Stomach smooth muscle (tissue), 2 donors: ENCODE results near the gene RGS16.

Experiments used
- H3K27ac ChIP-seq: one replicate; pipeline ENCODE4 v1.7.0; 2013; ENCODE audit warnings: mild to moderate bottlenecking, low read length, inconsistent platforms
- H3K27me3 ChIP-seq, 2 donors: one replicate each; pipeline ENCODE4 v1.7.0; 2013; ENCODE audit warnings: low read length in 2 of 2; ENCODE audit not compliant: insufficient read depth in 2 of 2, control insufficient read depth in 1 of 2
- H3K36me3 ChIP-seq, 2 donors: one replicate each; pipeline ENCODE4 v1.7.0; 2013; ENCODE audit warnings: low read length in 2 of 2; ENCODE audit not compliant: control insufficient read depth in 2 of 2, insufficient read depth in 2 of 2
- H3K4me1 ChIP-seq: one replicate; pipeline ENCODE4 v1.7.0; 2013; ENCODE audit warnings: low read length; ENCODE audit not compliant: control insufficient read depth, insufficient read depth
- H3K4me3 ChIP-seq, 2 donors: one replicate each; pipeline ENCODE4 v1.7.0; 2013; ENCODE audit warnings: low read length in 2 of 2
- H3K9ac ChIP-seq, 2 donors: one replicate each; pipeline ENCODE4 v1.7.0; 2013; ENCODE audit warnings: low read length in 2 of 2, mild to moderate bottlenecking in 1 of 2
- H3K9me3 ChIP-seq, 2 donors: one replicate each; pipeline ENCODE4 v1.7.0; 2013; ENCODE audit warnings: low read length in 2 of 2; ENCODE audit not compliant: control insufficient read depth in 2 of 2
- donor health status: healthy.
- donor health status: Pancreatic carcinoma.

Gene RGS16

GRCh38 chr1:182580736-182581135 is 23.5 kb downstream of the RGS16 start:
- no peaks in the 10 kb centered on the region for H3K9me3 ChIP-seq
- H3K4me3 ChIP-seq: no peak overlapping the region
- H3K27me3 ChIP-seq: no peaks in the 10 kb centered on the region
- peaks cover 20 to 27% of the 10 kb centered on the region in 2 donors for H3K36me3 ChIP-seq
- H3K27ac ChIP-seq: no peak overlapping the region
- peaks cover 11% of the 10 kb centered on the region for H3K4me1 ChIP-seq
- H3K9ac ChIP-seq: no peak overlapping the region

GRCh38 chr1:182575540-182576149 is 28.5 kb downstream of the RGS16 start:
- no peak overlapping the region for H3K9ac ChIP-seq
- H3K27me3 ChIP-seq: no peaks in the 10 kb centered on the region
- peaks cover 20 to 39% of the 10 kb centered on the region in 2 donors for H3K36me3 ChIP-seq
- no peaks in the 10 kb centered on the region for H3K9me3 ChIP-seq
- H3K4me3 ChIP-seq: no peak overlapping the region
- H3K27ac ChIP-seq: no peak overlapping the region
- H3K4me1 ChIP-seq: no peaks in the 10 kb centered on the region

DNA sequence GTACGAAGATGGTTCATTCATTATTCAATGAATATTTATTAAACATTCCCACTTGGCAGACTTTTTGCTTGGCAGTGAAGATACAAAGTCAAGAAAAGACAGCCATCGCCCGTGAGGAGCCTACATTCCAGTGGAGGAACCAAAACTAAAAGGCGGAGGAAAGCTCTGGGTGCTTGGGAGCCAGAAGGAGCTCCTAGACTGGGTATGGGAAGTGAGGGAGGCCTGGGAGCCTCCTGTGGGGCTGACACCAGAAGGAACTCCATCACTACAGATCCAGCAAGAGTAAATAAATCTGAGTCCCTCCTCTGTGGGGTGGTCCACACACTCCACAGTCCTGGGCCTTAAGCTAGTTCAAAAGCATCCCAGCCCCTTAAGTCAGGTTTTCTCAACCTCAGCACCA is 30.0 kb downstream of the RGS16 start:
- Histone ChIP-seq H3K9me3 (no peaks in the 10 kb centered on the region), H3K36me3 (peaks cover 11 to 24% of the 10 kb centered on the region in 2 donors), H3K4me3 (no peak overlapping the region), H3K4me1 (no peaks in the 10 kb centered on the region), H3K9ac (no peak overlapping the region), H3K27me3 (no peaks in the 10 kb centered on the region), H3K27ac (no peak overlapping the region)

DNA sequence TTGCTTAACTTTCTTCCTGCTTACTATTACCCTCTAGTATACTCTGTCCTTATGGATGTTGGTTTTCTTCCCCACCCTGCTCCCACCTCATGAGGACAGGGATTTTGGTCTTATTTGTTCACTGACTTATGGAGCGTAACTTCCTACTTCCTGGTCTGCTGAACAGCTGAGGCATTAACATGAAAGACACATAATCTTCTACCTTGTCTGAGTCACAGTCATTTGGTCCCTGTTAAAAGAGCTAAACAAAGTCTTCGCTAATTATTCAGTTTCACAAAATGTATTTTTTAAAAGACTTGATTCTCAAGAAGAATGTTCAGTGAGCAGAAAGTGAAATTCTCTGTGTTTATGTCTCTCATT is 33.6 kb downstream of the RGS16 start:
- Histone ChIP-seq H3K4me1 (no peaks in the 10 kb centered on the region), H3K27me3 (no peaks in the 10 kb centered on the region), H3K36me3 (peaks cover 11 to 18% of the 10 kb centered on the region in 2 donors), H3K9me3 (no peaks in the 10 kb centered on the region), H3K9ac (no peak overlapping the region), H3K4me3 (no peak overlapping the region), H3K27ac (no peak overlapping the region)

GRCh38 chr1:182569939-182570610 is 34.1 kb downstream of the RGS16 start:
- peaks cover 9 to 13% of the 10 kb centered on the region in 2 donors for H3K36me3 ChIP-seq
- H3K9ac ChIP-seq: no peak overlapping the region
- H3K4me3 ChIP-seq: no peak overlapping the region
- H3K9me3 ChIP-seq: no peaks in the 10 kb centered on the region
- H3K27me3 ChIP-seq: no peaks in the 10 kb centered on the region
- H3K27ac ChIP-seq: no peak overlapping the region
- no peaks in the 10 kb centered on the region for H3K4me1 ChIP-seq

DNA sequence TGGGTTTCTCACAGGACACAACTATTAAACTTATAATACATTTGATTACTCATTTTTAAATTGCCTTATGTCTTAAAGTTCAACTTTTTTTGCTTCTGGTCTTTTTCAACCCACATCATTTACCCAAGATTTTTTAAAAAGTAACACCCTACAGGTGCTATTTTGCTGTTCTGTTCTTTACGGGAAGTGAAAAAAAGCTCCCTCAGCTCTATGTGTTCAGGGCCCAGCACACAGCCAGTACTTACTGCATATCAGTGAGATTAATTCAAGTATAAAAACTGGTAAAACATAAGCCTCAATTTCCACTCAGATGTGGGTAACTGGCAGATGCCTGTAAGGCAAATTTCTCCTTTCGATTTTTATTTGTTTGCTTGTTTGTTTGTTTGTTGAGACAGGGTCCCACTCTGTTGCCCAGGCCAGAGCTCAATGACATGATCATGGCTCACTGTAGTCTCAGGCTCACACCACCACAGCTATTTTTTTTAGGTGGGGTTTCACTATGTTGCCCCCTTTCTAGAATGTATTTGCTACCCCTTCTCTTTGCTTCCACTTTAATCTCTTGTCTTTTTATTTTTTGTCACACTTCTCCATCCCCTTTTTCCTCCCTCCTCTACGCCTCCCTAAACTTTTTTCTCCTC is 35.4 kb downstream of the RGS16 start:
- Histone ChIP-seq H3K9ac (no peak overlapping the region), H3K27ac (no peak overlapping the region), H3K4me3 (no peak overlapping the region), H3K4me1 (no peaks in the 10 kb centered on the region), H3K27me3 (no peaks in the 10 kb centered on the region), H3K9me3 (no peaks in the 10 kb centered on the region), H3K36me3 (peaks cover 0 to 3% of the 10 kb centered on the region in 2 donors)

DNA sequence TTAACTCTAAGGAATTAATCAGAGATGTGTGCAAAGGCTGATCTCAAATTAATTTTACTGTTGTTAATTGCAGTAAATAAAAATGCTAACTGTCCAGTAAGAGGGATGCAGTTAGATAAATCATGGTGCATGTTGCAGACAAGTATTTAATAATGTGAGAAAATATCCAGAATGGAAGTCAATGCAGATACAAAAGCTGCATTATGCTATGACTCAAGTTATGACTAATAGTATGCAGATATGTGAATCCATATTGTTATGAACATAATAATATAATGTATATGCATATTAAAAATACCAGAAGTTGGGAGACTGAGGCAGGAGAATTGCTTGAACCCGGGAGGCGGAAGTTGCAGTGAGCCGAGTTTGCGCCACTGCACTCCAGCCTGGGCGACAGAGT is 36.6 kb downstream of the RGS16 start:
- H3K9me3 ChIP-seq: no peaks in the 10 kb centered on the region
- H3K27me3 ChIP-seq: no peaks in the 10 kb centered on the region
- H3K4me1 ChIP-seq: no peaks in the 10 kb centered on the region
- no peak overlapping the region for H3K27ac ChIP-seq
- no peak overlapping the region for H3K9ac ChIP-seq
- peaks cover 0 to 2% of the 10 kb centered on the region in 2 donors for H3K36me3 ChIP-seq
- H3K4me3 ChIP-seq: no peak overlapping the region

DNA sequence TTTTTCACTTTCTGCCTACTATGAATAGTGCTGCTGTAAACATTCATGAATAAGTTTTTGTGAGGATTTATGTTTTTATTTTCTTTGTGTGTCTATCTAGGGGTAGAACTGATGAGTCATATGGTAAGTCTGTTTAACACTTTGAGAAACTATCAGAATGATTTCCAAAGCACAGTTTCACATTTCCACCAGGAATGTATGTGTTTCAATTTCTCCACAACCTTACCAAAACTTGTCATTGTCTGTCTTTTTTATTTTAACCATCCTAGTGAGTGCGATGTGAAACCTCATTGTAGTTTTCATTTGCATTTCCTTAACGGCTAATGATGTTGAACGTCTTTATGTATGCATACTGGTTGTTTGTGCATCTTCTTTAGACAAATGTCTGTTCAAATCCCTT is 38.7 kb downstream of the RGS16 start:
- Histone ChIP-seq H3K4me1 (no peaks in the 10 kb centered on the region), H3K9me3 (no peaks in the 10 kb centered on the region), H3K27me3 (no peaks in the 10 kb centered on the region), H3K27ac (no peak overlapping the region), H3K9ac (no peak overlapping the region), H3K36me3 (no peaks in the 10 kb centered on the region), H3K4me3 (no peak overlapping the region)

- Histone ChIP-seq H3K9ac (no peak overlapping the region), H3K27ac (no peak overlapping the region), H3K36me3 (no peaks in the 10 kb centered on the region), H3K4me1 (no peaks in the 10 kb centered on the region), H3K9me3 (no peaks in the 10 kb centered on the region), H3K4me3 (no peak overlapping the region), H3K27me3 (no peaks in the 10 kb centered on the region)
These were observed 39.7 kb downstream of the RGS16 start for GRCh38 chr1:182564406-182565004.

GRCh38 chr1:182563095-182563494 is 41.1 kb downstream of the RGS16 start:
- Histone ChIP-seq H3K4me1 (no peaks in the 10 kb centered on the region), H3K36me3 (no peaks in the 10 kb centered on the region), H3K27me3 (no peaks in the 10 kb centered on the region), H3K27ac (no peak overlapping the region), H3K4me3 (no peak overlapping the region), H3K9ac (no peak overlapping the region), H3K9me3 (no peaks in the 10 kb centered on the region)

GRCh38 chr1:182561456-182561855 is 42.7 kb downstream of the RGS16 start:
- no peak overlapping the region for H3K27ac ChIP-seq
- no peak overlapping the region for H3K4me3 ChIP-seq
- no peaks in the 10 kb centered on the region for H3K4me1 ChIP-seq
- no peaks in the 10 kb centered on the region for H3K27me3 ChIP-seq
- no peak overlapping the region for H3K9ac ChIP-seq
- no peaks in the 10 kb centered on the region for H3K36me3 ChIP-seq
- H3K9me3 ChIP-seq: no peaks in the 10 kb centered on the region
